SJSA1 (cell line): ENCODE data around the gene GRAMD2B. TPM values are rescaled to one million over a fixed set of nuclear protein-coding genes. Genes with fewer than 3 reads are reported as not detected.

ENCODE experiments used
- DNase-seq, 2 experiments: peaks; one replicate each; pipeline ENCODE4 v3.0.0-alpha.2; 2015 to 2020; ENCODE audit warnings: low spot score in 2 of 2, low read depth in 1 of 2
- H3K27ac ChIP-seq: fragments of 250-450 bp; sonication (Bioruptor Pico); 2 replicates; pipeline ENCODE4 v1.5.1; 2020; ENCODE audit warnings: mild to moderate bottlenecking, moderate library complexity
- H3K27me3 ChIP-seq: fragments of 250-450 bp; sonication (Bioruptor Pico); replicated peaks from 2 replicates; pipeline ENCODE4 v1.5.1; 2020; ENCODE audit warnings: mild to moderate bottlenecking, moderate library complexity
- H3K36me3 ChIP-seq: fragments of 250-450 bp; sonication (Bioruptor Pico); 2 replicates; pipeline ENCODE4 v1.5.1; 2020; ENCODE audit warnings: mild to moderate bottlenecking
- H3K4me1 ChIP-seq: fragments of 250-450 bp; sonication (Bioruptor Pico); replicated peaks from 2 replicates; pipeline ENCODE4 v1.6.1; 2021; ENCODE audit warnings: mild to moderate bottlenecking
- H3K4me3 ChIP-seq: fragments of 250-450 bp; sonication (Bioruptor Pico); 2 replicates; pipeline ENCODE4 v1.5.1; 2020; ENCODE audit warnings: mild to moderate bottlenecking
- H3K9me3 ChIP-seq: fragments of 250-450 bp; sonication (Bioruptor Pico); replicated peaks from 2 replicates; pipeline ENCODE4 v1.5.1; 2020; ENCODE audit warnings: mild to moderate bottlenecking
- total RNA-seq: library from RNA; depleted of rRNA; stranded (reverse); fragments of >200 nt; shearing (Covaris generic); gene quantifications from 2 replicates; pipeline ENCODE4 v1.2.3, GENCODE V29; 2014; rRNA removed

GRAMD2B gene
- total RNA-seq, 1 experiment from 2014 or later: 25.5 TPM

DNA sequence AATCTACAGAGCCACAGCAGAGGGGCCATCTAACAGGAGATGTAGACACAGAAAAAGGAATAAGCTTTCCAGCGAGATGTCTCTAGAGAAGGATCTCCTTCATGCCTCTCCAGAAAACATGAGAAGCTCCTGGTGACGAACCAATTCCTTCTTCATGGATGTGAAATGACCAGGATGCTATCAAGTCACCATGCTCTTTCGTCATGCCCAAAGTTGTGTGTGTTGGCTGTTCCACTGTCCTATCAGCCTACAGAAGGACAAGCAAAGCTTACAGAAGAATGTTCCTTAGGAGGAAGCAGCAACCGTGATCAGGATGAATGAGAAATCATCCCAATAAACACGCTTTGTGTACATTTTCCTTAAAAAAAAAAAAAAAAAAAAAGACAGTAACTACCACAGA lies 117.4 kb downstream of the GRAMD2B start:
- Histone ChIP-seq H3K4me3 (no peak overlapping the region), H3K36me3 (peaks cover 22% of the 10 kb centered on the region), H3K27me3 (no peaks in the 10 kb centered on the region), H3K27ac (no peak overlapping the region), H3K4me1 (peaks cover 16% of the 10 kb centered on the region), H3K9me3 (no peaks in the 10 kb centered on the region)
- DNase-seq: no peak

DNA sequence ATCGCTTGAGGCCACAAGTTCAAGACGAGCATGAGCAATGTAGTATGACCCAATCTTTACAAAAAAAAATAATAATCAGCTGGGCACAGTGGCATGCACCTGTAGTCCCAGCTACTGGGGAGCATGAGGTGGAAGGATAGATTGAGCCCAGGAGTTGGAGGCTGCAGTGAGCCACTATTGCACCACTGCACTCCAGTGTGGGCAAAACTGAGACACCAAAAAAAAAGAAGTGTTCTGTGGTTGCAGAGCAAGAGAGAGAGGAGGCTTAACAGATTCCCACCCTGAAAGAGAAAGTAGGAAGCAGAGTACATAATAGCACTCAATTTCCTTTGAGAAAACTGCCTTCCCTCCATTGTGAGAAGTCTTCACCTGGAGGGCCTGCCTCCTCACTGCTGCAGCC lies 119.2 kb downstream of the GRAMD2B start:
- Histone ChIP-seq H3K27me3 (no peaks in the 10 kb centered on the region), H3K9me3 (no peaks in the 10 kb centered on the region), H3K27ac (no peak overlapping the region), H3K36me3 (peaks cover 40% of the 10 kb centered on the region), H3K4me1 (peaks cover 10% of the 10 kb centered on the region), H3K4me3 (no peak overlapping the region)
- no peak for DNase-seq

DNA sequence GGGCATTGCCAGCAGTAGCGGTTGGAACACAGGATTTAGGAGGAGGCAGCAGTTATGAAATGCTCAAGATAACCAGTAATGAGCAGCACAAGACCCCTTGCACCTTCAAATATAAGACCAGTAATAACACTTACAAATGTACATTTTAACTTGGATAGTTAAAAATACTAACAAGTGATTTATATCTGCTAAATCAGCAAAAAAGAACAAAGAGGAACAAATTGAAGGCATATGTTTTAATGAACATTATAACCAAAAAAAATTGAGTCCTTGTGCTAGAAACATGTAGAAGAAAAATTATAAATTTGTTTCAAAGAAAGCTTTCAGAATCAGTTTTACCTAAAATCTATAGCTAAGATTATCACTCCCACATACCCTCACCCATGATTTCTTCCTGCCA lies 119.8 kb downstream of the GRAMD2B start:
- H3K4me1 ChIP-seq: peaks cover 10% of the 10 kb centered on the region
- no peak overlapping the region for H3K27ac ChIP-seq
- H3K36me3 ChIP-seq: peaks cover 46% of the 10 kb centered on the region
- DNase-seq: no peak
- no peaks in the 10 kb centered on the region for H3K27me3 ChIP-seq
- no peaks in the 10 kb centered on the region for H3K9me3 ChIP-seq
- H3K4me3 ChIP-seq: no peak overlapping the region

DNA sequence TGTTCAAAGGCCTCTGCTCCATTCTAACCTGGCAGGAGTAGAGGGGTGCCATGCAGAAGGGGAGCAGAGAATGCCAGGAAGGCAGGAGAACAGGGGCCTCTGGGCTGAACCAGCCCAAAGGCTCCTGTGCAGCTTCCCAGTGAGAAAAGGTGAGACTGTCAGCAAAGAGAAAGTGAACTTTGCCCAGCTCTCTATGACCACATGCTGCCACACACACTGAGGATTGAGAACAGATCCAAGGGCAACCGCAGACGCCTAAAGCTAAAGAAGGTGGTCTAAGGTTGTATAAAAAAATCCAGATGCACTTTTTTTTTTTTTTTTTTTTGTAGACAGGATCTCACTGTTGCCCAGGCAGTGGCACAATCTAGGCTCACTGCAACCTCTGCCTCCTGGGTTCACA lies 120.5 kb downstream of the GRAMD2B start:
- Histone ChIP-seq H3K27ac (no peak overlapping the region), H3K4me1 (peaks cover 5% of the 10 kb centered on the region), H3K4me3 (no peak overlapping the region), H3K27me3 (no peaks in the 10 kb centered on the region), H3K9me3 (no peaks in the 10 kb centered on the region), H3K36me3 (peaks cover 47% of the 10 kb centered on the region)
- DNase-seq: no peak

Other genes with a start within 250 kb of the GRAMD2B start
- 32.9 and 55.0 TPM in 2 replicates for gene ALDH7A1, start 171.8 kb downstream of the GRAMD2B start, total RNA-seq
- gene PHAX, start 177.5 kb downstream of the GRAMD2B start, total RNA-seq: 94.9 and 147 TPM in 2 replicates